Prostate gland (tissue), 2 donors: Measurements from ENCODE around the gene FHL1. TPM values are rescaled to one million over a fixed set of nuclear protein-coding genes. Genes with fewer than 3 reads are reported as not detected.

ENCODE experiments used
- DNase-seq: peaks from one replicate; pipeline ENCODE4 v3.0.0-alpha.2; 2019; ENCODE audit warnings: low spot score
- H3K27ac ChIP-seq, 2 donors: fragments of 200-600 bp; sonication (generic); 2 replicates each; pipeline ENCODE4 v1.5.1; 2017 to 2019
- H3K27me3 ChIP-seq: fragments of 200-600 bp; sonication (generic); replicated peaks from 2 replicates; pipeline ENCODE4 v1.5.1; 2019; ENCODE audit not compliant: insufficient read depth
- H3K36me3 ChIP-seq, 2 donors: fragments of 200-600 bp; sonication (generic); 1 replicate in 1 of 2; 2 replicates in 1 of 2; pipeline versions ENCODE4 v1.5.1 to v1.8.1; 2017 to 2019
- H3K4me1 ChIP-seq: fragments of 200-600 bp; sonication (generic); replicated peaks from 2 replicates; pipeline ENCODE4 v1.5.1; 2019
- H3K4me3 ChIP-seq, 2 donors: fragments of 200-600 bp; sonication (generic); 2 replicates each; pipeline ENCODE4 v1.5.1; 2017 to 2019
- H3K9me3 ChIP-seq: fragments of 200-600 bp; sonication (generic); 2 replicates; pipeline ENCODE4 v1.5.1; 2017
- POLR2A ChIP-seq: fragments of 450-650 bp; IDR thresholded peaks from one replicate; pipeline ENCODE4 v1.6.1; 2016; ENCODE audit warnings: antibody characterized with exemption, mild to moderate bottlenecking
- POLR2AphosphoS5 ChIP-seq: sonication (generic); formaldehyde crosslinking; IDR thresholded peaks from one replicate; pipeline ENCODE4 v1.6.1; 2017; ENCODE audit warnings: antibody characterized with exemption
- WGBS: methylation state at CpG from one replicate; pipeline ENCODE4 v1.1.5; 2018; 5-methylcytosine and 5-hydroxymethylcytosine counted together
- intact Hi-C: fragments of 100-400 bp; cut with DNase I; formaldehyde crosslinking; loops from one replicate; pipeline ENCODE4 v1.14.2; 2022
- total RNA-seq, 2 donors: library from RNA; depleted of rRNA; stranded (reverse); fragments of >200 nt; gene quantifications; one replicate each; pipeline ENCODE4 v1.1.0, GENCODE V29; 2016
- TF ChIP-seq, protein P1 (sequence below), 4 experiments: fragments of 200-600 bp in 2 of 4; fragments of 450-650 bp in 2 of 4; sonication (generic) in 2 of 4; IDR thresholded peaks; 1 replicate in 3 of 4; 2 replicates in 1 of 4; pipeline ENCODE4 v1.5.1; 2016 to 2019; ENCODE audit warnings: antibody characterized with exemption in 4 of 4, mild to moderate bottlenecking in 2 of 4, moderate library complexity in 2 of 4

Gene FHL1
- total RNA-seq, 2 donors from 2014 or later = 246 to 296 TPM

DNA sequence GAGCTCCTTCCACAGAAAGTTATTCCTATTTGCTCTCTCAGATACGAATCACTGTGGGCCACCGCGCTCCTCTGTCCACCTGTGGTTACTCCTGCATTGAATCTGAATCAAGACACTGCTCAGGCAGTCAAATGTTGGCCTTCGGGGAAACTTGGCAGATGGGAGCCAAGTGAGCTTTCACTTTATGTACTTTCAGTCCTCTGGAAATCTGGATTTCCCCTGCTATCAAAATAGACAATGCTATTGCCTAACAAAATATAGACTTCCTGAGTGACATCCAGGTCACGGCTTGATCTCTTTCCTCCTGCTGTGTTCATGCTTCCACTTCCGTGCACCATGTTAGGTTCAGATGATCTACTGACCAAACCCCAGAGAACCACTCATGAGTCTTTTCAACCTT lies 43.8 kb downstream of the FHL1 start:
- no peak overlapping the region for H3K4me3 ChIP-seq
- H3K27ac ChIP-seq = no peak overlapping the region
- no peaks in the 10 kb centered on the region for H3K4me1 ChIP-seq
- H3K27me3 ChIP-seq = no peaks in the 10 kb centered on the region
- H3K9me3 ChIP-seq = no peaks in the 10 kb centered on the region
- 60% methylated on average over 5 of the region's 6 CpGs for WGBS
- intact Hi-C loops = no loop called here
- DNase-seq = no peak
- TF ChIP-seq, protein P1, sequence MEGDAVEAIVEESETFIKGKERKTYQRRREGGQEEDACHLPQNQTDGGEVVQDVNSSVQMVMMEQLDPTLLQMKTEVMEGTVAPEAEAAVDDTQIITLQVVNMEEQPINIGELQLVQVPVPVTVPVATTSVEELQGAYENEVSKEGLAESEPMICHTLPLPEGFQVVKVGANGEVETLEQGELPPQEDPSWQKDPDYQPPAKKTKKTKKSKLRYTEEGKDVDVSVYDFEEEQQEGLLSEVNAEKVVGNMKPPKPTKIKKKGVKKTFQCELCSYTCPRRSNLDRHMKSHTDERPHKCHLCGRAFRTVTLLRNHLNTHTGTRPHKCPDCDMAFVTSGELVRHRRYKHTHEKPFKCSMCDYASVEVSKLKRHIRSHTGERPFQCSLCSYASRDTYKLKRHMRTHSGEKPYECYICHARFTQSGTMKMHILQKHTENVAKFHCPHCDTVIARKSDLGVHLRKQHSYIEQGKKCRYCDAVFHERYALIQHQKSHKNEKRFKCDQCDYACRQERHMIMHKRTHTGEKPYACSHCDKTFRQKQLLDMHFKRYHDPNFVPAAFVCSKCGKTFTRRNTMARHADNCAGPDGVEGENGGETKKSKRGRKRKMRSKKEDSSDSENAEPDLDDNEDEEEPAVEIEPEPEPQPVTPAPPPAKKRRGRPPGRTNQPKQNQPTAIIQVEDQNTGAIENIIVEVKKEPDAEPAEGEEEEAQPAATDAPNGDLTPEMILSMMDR (IDR thresholded peaks at IDR 0.05) = no peak
- TF ChIP-seq POLR2AphosphoS5 (no peak), POLR2A (no peak)
- H3K36me3 ChIP-seq = no peaks in the 10 kb centered on the region

DNA sequence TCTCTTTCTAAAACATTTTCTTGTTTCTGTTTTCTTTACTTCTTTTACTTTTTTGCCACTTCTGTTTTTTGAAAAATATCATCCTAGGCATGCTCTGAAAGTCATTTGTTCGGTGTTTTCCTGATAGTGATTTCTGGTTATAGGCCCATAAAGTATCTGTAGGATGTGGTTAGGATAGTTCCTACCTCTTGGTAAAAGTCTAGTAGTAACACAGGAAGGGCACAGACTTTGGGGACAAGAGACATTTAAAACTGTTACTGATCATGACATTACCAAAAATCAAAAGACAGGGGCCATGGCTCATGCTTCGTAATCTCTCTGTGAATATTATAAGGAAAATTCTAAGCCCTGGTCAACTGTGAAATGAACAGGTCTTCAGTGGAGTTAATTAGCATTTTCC lies 44.8 kb downstream of the FHL1 start:
- H3K4me1 ChIP-seq = no peaks in the 10 kb centered on the region
- WGBS = 95% methylated on average over 2 of the region's 2 CpGs

DNA sequence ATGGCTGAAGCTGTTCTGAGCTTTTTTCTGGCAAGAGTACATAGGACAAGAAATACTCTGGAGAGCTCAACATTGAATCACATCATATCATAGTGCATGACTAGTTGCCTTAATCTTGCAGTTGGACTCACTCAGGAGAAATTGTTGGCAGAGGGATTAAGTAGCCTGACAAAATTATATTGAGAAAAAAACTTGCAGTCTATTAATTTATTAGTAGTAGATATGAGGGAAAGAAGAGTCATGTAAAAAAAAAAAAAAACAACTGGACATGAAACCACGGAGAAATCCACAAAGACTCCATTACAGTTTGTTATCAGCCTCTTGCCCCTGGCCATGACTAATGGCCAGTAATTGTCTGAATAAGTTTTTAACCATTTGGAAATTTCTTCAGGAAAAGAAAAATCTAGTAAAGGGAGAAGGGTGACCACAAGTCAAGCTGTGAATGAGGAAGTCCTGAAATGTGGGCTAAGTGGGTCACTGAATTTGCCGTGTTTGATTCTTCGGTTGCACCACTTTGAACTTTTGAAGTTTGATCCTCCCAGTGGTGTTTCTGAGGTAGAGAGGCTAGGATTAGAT lies 45.6 kb downstream of the FHL1 start:
- no peaks in the 10 kb centered on the region for H3K27me3 ChIP-seq
- no peak overlapping the region for H3K4me3 ChIP-seq
- H3K27ac ChIP-seq = no peak overlapping the region
- WGBS = 70% methylated on average over 3 of the region's 3 CpGs
- no peaks in the 10 kb centered on the region for H3K36me3 ChIP-seq
- no peaks in the 10 kb centered on the region for H3K4me1 ChIP-seq
- no peak for TF ChIP-seq POLR2A
- TF ChIP-seq, protein P1 (IDR thresholded peaks at IDR 0.05) = no peak
- no peak for TF ChIP-seq POLR2AphosphoS5
- DNase-seq = no peak
- intact Hi-C loops = no loop called here
- no peaks in the 10 kb centered on the region for H3K9me3 ChIP-seq

More for the DNA sequence above, 44.8 kb downstream of the FHL1 start:
- DNase-seq = no peak
- TF ChIP-seq, protein P1 (IDR thresholded peaks at IDR 0.05) = no peak
- TF ChIP-seq POLR2AphosphoS5 (no peak), POLR2A (no peak)
- intact Hi-C loops = no loop called here
- Histone ChIP-seq H3K9me3 (no peaks in the 10 kb centered on the region), H3K27ac (no peak overlapping the region), H3K27me3 (no peaks in the 10 kb centered on the region), H3K36me3 (no peaks in the 10 kb centered on the region), H3K4me3 (no peak overlapping the region)

DNA sequence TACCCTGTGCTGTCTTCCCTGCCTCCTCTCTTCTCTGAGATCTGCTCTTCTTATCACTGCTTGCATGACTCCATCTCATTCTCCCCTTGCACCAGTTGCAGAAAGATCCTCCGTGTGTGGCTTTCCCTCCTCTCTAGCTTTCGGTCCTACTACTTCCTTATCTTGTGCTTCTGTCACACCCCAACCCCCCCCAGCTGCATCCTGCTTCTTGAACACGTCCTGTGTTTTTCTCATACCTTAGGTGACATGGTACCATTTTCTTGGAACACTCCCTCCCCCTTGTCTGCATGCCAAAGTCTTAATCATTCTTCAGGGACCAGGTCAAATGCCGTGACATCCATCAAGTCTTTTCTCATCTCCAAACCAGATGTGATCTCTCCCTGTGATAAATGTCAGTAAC lies 46.4 kb downstream of the FHL1 start:
- Histone ChIP-seq H3K4me1 (no peaks in the 10 kb centered on the region), H3K36me3 (no peaks in the 10 kb centered on the region), H3K4me3 (no peak overlapping the region), H3K27me3 (no peaks in the 10 kb centered on the region), H3K27ac (no peak overlapping the region), H3K9me3 (no peaks in the 10 kb centered on the region)
- 56% methylated on average over 4 of the region's 4 CpGs for WGBS
- intact Hi-C loops = no loop called here
- TF ChIP-seq POLR2A (no peak), POLR2AphosphoS5 (no peak)
- TF ChIP-seq, protein P1 (IDR thresholded peaks at IDR 0.05) = no peak
- no peak for DNase-seq

DNA sequence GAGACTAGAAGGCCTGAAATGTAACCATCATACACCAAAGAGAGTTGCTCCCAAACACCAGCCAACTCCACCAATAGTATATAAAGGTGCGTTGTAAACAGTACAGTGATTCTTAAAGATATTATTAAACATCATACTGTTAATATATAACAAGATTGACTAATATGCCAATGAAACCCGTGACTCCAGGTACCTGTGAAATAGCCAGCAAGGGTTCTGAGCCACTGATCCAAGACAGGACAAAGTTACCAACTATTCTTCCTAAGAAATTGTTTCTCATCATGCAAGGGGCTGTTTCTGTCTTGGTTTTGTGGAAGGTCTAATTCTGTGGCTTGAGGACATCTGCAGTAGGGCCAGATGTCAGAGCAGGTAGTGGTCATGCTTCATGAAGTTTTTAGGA lies 47.2 kb downstream of the FHL1 start:
- Histone ChIP-seq H3K9me3 (no peaks in the 10 kb centered on the region), H3K27me3 (no peaks in the 10 kb centered on the region), H3K27ac (no peak overlapping the region), H3K4me1 (no peaks in the 10 kb centered on the region), H3K4me3 (no peak overlapping the region), H3K36me3 (no peaks in the 10 kb centered on the region)
- DNase-seq = no peak
- intact Hi-C loops = no loop called here
- TF ChIP-seq POLR2A = no peak
- TF ChIP-seq POLR2AphosphoS5 = no peak
- TF ChIP-seq, protein P1 (IDR thresholded peaks at IDR 0.05) = no peak
- WGBS = 100% methylated on average over 2 of the region's 2 CpGs
